Cardiac muscle cell (in vitro differentiated cells and primary cell): ENCODE results near the gene SLC4A1AP. TPM values are rescaled to one million over a fixed set of nuclear protein-coding genes. Genes with fewer than 3 reads are reported as not detected.
A peak's percentile ranks its signal among the peaks of the same experiment; 100 is the strongest.

Experiments
- DNase-seq, 2 donors: peaks; one replicate each; pipeline versions ENCODE4 v3.0.0 to v3.0.0-alpha.2; 2010 to 2017; ENCODE audit warnings: low read depth in 1 of 2, low spot score in 1 of 2
- H3K27ac ChIP-seq: fragments of 200-600 bp; sonication (generic); 2 replicates; pipeline ENCODE4 v1.5.1; 2016
- H3K27me3 ChIP-seq: fragments of 200-600 bp; sonication (generic); 2 replicates; pipeline ENCODE4 v1.6.0; 2016; ENCODE audit warnings: control low read depth
- H3K36me3 ChIP-seq: fragments of 200-600 bp; sonication (generic); 2 replicates; pipeline ENCODE4 v1.5.1; 2016; ENCODE audit warnings: control low read depth
- H3K4me1 ChIP-seq: fragments of 200-600 bp; sonication (generic); 2 replicates; pipeline ENCODE4 v1.8.1; 2017; ENCODE audit warnings: low read depth, mild to moderate bottlenecking, mixed run types
- H3K4me3 ChIP-seq: fragments of 200-600 bp; sonication (generic); 2 replicates; pipeline ENCODE4 v1.5.1; 2016; ENCODE audit warnings: mild to moderate bottlenecking
- H3K9me3 ChIP-seq: fragments of 200-600 bp; sonication (generic); 2 replicates; pipeline ENCODE4 v1.5.1; 2017; ENCODE audit warnings: low read depth, mild to moderate bottlenecking, control low read depth
- CTCF ChIP-seq: IDR thresholded peaks from 2 replicates; pipeline ENCODE4 v1.5.1; 2012; ENCODE audit warnings: low read depth, mild to moderate bottlenecking, low read length
- polyA plus RNA-seq: library from polyadenylated mRNA; unstranded; fragments of >200 nt; fragmentation: Nextera tagmentation; extraction: Ambion mirVana; gene quantifications from 2 replicates; pipeline ENCODE4 v1.2.1, GENCODE V29; 2016
- total RNA-seq: library from RNA; depleted of rRNA; stranded (reverse); fragments of >200 nt; gene quantifications from 2 replicates; pipeline ENCODE4 v1.2.3, GENCODE V29; 2016

Gene SLC4A1AP
- total and polyA plus RNA-seq, 2 experiments from 2014 or later: 34.8 to 35.9 TPM

- H3K27me3 ChIP-seq: no peaks in the 10 kb centered on the region
- DNase-seq: no peak
- H3K27ac ChIP-seq: no peak overlapping the region
- no peaks in the 10 kb centered on the region for H3K9me3 ChIP-seq
- H3K4me3 ChIP-seq: no peak overlapping the region
- TF ChIP-seq CTCF: no peak
- H3K36me3 ChIP-seq: no peaks in the 10 kb centered on the region
- H3K4me1 ChIP-seq: peaks cover 7% of the 10 kb centered on the region
Measured at GRCh38 chr2:27721884-27722485, 58.3 kb downstream of the SLC4A1AP start.

- Histone ChIP-seq H3K4me3 (no peak overlapping the region), H3K27me3 (no peaks in the 10 kb centered on the region), H3K4me1 (no peaks in the 10 kb centered on the region), H3K27ac (no peak overlapping the region), H3K36me3 (no peaks in the 10 kb centered on the region), H3K9me3 (no peaks in the 10 kb centered on the region)
- peak; percentile 81 to 85 for DNase-seq
- TF ChIP-seq CTCF: peak; percentile 90
Measured at GRCh38 chr2:27723372-27724144, 59.9 kb downstream of the SLC4A1AP start.

- H3K27ac ChIP-seq: no peak overlapping the region
- no peak overlapping the region for H3K4me3 ChIP-seq
- no peaks in the 10 kb centered on the region for H3K27me3 ChIP-seq
- DNase-seq: no peak
- H3K36me3 ChIP-seq: no peaks in the 10 kb centered on the region
- TF ChIP-seq CTCF: no peak
- H3K9me3 ChIP-seq: no peaks in the 10 kb centered on the region
- H3K4me1 ChIP-seq: no peaks in the 10 kb centered on the region
Measured at GRCh38 chr2:27724191-27724590, 60.5 kb downstream of the SLC4A1AP start.

- no peak for TF ChIP-seq CTCF
- H3K27ac ChIP-seq: no peak overlapping the region
- no peaks in the 10 kb centered on the region for H3K4me1 ChIP-seq
- no peaks in the 10 kb centered on the region for H3K27me3 ChIP-seq
- no peaks in the 10 kb centered on the region for H3K36me3 ChIP-seq
- H3K9me3 ChIP-seq: no peaks in the 10 kb centered on the region
- peak in 1 of 2 donors; percentile 57 for DNase-seq
- H3K4me3 ChIP-seq: no peak overlapping the region
Measured at GRCh38 chr2:27724905-27725701, 61.4 kb downstream of the SLC4A1AP start.

- DNase-seq: peak in 1 of 2 donors; percentile 25
- no peak for TF ChIP-seq CTCF
- Histone ChIP-seq H3K9me3 (no peaks in the 10 kb centered on the region), H3K27ac (no peak overlapping the region), H3K4me3 (no peak overlapping the region), H3K4me1 (no peaks in the 10 kb centered on the region), H3K36me3 (no peaks in the 10 kb centered on the region), H3K27me3 (no peaks in the 10 kb centered on the region)
Measured at GRCh38 chr2:27727257-27727656, 63.6 kb downstream of the SLC4A1AP start.
